CD14-positive monocyte (primary cell): ENCODE data around the gene ARHGAP40. TPM values are rescaled to one million over a fixed set of nuclear protein-coding genes. Genes with fewer than 3 reads are reported as not detected.
A peak's percentile ranks its signal among the peaks of the same experiment; 100 is the strongest.

Experiments used
- DNase-seq, 3 donors: peaks; one replicate each; pipeline ENCODE4 v3.0.0-alpha.2; 2011 to 2022
- H2AFZ ChIP-seq: 2 replicates; pipeline ENCODE4 v1.6.0; 2012; ENCODE audit warnings: mild to moderate bottlenecking, low read depth, low read length, inconsistent platforms; ENCODE audit not compliant: insufficient read depth, poor library complexity, severe bottlenecking
- H3K27ac ChIP-seq, 2 donors: 1 replicate in 1 of 2; 2 replicates in 1 of 2; pipeline ENCODE4 v1.5.1; 2012 to 2013; ENCODE audit warnings: low read length in 2 of 2, control low read depth in 1 of 2, inconsistent platforms in 1 of 2, low read depth in 1 of 2, mild to moderate bottlenecking in 1 of 2
- H3K27me3 ChIP-seq, 2 donors: one replicate each; pipeline versions ENCODE4 v1.6.0 to v1.6.1; 2011 to 2013; ENCODE audit warnings: low read length in 2 of 2; ENCODE audit not compliant: control insufficient read depth in 2 of 2, insufficient read depth in 2 of 2
- H3K36me3 ChIP-seq, 2 donors: replicated peaks in 1 of 2; 1 replicate in 1 of 2; 2 replicates in 1 of 2; pipeline versions ENCODE4 v1.5.1 to v1.6.1; 2012 to 2013; ENCODE audit warnings: low read length in 2 of 2, control low read depth in 1 of 2, inconsistent platforms in 1 of 2, mild to moderate bottlenecking in 1 of 2; ENCODE audit not compliant: insufficient read depth in 2 of 2, control insufficient read depth in 1 of 2
- H3K4me1 ChIP-seq, 2 donors: 1 replicate in 1 of 2; 2 replicates in 1 of 2; pipeline versions ENCODE4 v1.5.1 to v1.6.1; 2012 to 2013; ENCODE audit warnings: low read length in 2 of 2, control low read depth in 1 of 2, inconsistent platforms in 1 of 2, mild to moderate bottlenecking in 1 of 2, moderate library complexity in 1 of 2; ENCODE audit not compliant: insufficient read depth in 2 of 2, control insufficient read depth in 1 of 2
- H3K4me2 ChIP-seq: replicated peaks from 2 replicates; pipeline ENCODE3; 2012; ENCODE audit warnings: low read length, moderate library complexity, mild to moderate bottlenecking; ENCODE audit not compliant: poor library complexity, severe bottlenecking; ENCODE audit errors: extremely low read depth
- H3K4me3 ChIP-seq, 3 experiments: fragments of 200-600 bp in 1 of 3; sonication (generic) in 1 of 3; replicated peaks in 1 of 3; 1 replicate in 2 of 3; 2 replicates in 1 of 3; pipeline ENCODE4 v1.5.1; 2011 to 2013; ENCODE audit warnings: low read length in 3 of 3, mild to moderate bottlenecking in 3 of 3, control low read depth in 2 of 3, low read depth in 2 of 3, inconsistent platforms in 1 of 3, moderate library complexity in 1 of 3
- H3K79me2 ChIP-seq: 2 replicates; pipeline ENCODE4 v1.6.0; 2012; ENCODE audit warnings: mild to moderate bottlenecking, control low read depth, inconsistent platforms, low read length, moderate library complexity; ENCODE audit not compliant: insufficient read depth
- H3K9ac ChIP-seq: 2 replicates; pipeline ENCODE4 v1.6.0; 2017; ENCODE audit warnings: low read length, mild to moderate bottlenecking; ENCODE audit not compliant: insufficient read depth, poor library complexity, severe bottlenecking
- H3K9me3 ChIP-seq, 2 donors: replicated peaks in 1 of 2; 1 replicate in 1 of 2; 2 replicates in 1 of 2; pipeline versions ENCODE4 v1.5.1 to v1.6.1; 2012 to 2013; ENCODE audit warnings: low read length in 2 of 2, control low read depth in 1 of 2; ENCODE audit not compliant: control insufficient read depth in 1 of 2, insufficient read depth in 1 of 2
- H4K20me1 ChIP-seq: 2 replicates; pipeline ENCODE4 v1.6.0; 2012; ENCODE audit warnings: mild to moderate bottlenecking, low read length, control low read depth, moderate library complexity; ENCODE audit not compliant: insufficient read depth
- H3K27ac Mint-ChIP-seq, 7 donors: one replicate each; pipeline ENCODE4 v1.8.0; 2020; ENCODE audit warnings: mild to moderate bottlenecking in 7 of 7, mixed read lengths in 7 of 7, moderate library complexity in 6 of 7, inconsistent platforms in 2 of 7
- H3K27me3 Mint-ChIP-seq, 3 donors: one replicate each; pipeline ENCODE4 v1.8.0; 2021 to 2022; ENCODE audit warnings: low read depth in 3 of 3, mild to moderate bottlenecking in 3 of 3, mixed read lengths in 3 of 3, moderate library complexity in 3 of 3, inconsistent platforms in 1 of 3
- H3K36me3 Mint-ChIP-seq, 2 donors: one replicate each; pipeline ENCODE4 v1.8.0; 2020; ENCODE audit warnings: mixed read lengths in 2 of 2, inconsistent platforms in 1 of 2, mild to moderate bottlenecking in 1 of 2
- H3K4me1 Mint-ChIP-seq: one replicate; pipeline ENCODE4 v1.8.0; 2020; ENCODE audit warnings: mild to moderate bottlenecking, mixed read lengths
- H3K4me3 Mint-ChIP-seq, 2 donors: one replicate each; pipeline ENCODE4 v1.8.0; 2020; ENCODE audit warnings: mild to moderate bottlenecking in 2 of 2, mixed read lengths in 2 of 2, moderate library complexity in 1 of 2
- H3K9me3 Mint-ChIP-seq, 7 donors: one replicate each; pipeline ENCODE4 v1.8.0; 2020 to 2022; ENCODE audit warnings: mixed read lengths in 7 of 7, mild to moderate bottlenecking in 6 of 7, moderate library complexity in 6 of 7, inconsistent platforms in 2 of 7
- CTCF ChIP-seq: fragments of 200-600 bp; IDR thresholded peaks from one replicate; pipeline ENCODE4 v1.8.0; 2022; ENCODE audit warnings: antibody characterized with exemption, mild to moderate bottlenecking
- WGBS: methylation state at CpG from one replicate; pipeline ENCODE4 v1.1.5; 2013; ENCODE audit warnings: missing lambda C conversion rate; ENCODE audit not compliant: insufficient coverage; 5-methylcytosine and 5-hydroxymethylcytosine counted together
- intact Hi-C, 2 donors: fragments of 100-400 bp; cut with micrococcal nuclease; formaldehyde crosslinking; loops; one replicate each; pipeline versions ENCODE4 v1.15.0 to v1.15.1; 2023
- polyA plus RNA-seq, 3 donors: library from polyadenylated mRNA; depleted of rRNA in 1 of 3; unstranded in 2 of 3; stranded (reverse) in 1 of 3; fragments of 300-500 nt in 2 of 3; fragments of >200 nt in 1 of 3; fragmentation: Illumina TruSeq in 2 of 3; gene quantifications; 1 replicate in 2 of 3; 2 replicates in 1 of 3; pipeline ENCODE4 v1.2.3, GENCODE V29; 2012 to 2021

ARHGAP40 gene
- polyA plus RNA-seq, 3 donors: not detected

- H3K9me3 ChIP-seq: no peaks in the 10 kb centered on the region
These were observed 55.8 kb downstream of the ARHGAP40 start for GRCh38 chr20:38657390-38657789.

DNA sequence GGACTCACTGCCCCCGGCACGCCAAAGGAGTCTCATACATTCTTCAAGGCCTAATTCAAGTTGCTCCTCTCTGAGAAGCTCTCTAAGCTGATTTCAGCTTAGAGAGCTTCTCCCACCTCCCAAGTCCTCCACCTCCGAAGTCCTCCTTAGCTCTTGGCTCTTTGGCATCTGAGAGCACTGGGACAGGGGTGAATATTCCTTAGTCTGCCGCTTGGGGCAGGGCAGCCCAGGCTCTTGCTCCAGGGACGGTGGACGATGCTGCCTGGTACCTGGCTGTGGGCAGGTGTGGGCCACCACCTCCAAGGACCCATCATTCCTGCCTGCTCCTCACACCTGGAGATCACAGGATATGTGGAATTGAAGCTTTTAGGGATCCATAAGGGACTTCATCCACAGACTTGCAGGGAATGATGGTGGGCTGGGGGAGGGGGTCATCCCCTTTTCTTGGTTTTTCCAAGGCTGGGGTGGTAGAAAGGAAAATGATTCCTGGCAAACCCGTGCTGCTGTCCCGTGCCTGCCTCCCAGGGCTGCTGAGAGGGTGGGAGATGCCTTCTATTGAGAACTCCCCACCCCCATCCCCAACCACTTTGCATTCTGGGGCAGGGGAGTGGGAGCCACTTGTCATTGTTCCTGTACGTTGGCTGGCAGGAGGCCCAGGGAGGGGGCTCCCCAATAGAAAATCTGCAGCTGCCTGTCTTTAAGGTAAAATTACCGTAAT, 57.4 kb downstream of the ARHGAP40 start:
- no peak overlapping the region for H3K4me3 Mint-ChIP-seq
- 13% methylated on average over 4 of the region's 10 CpGs for WGBS
- Histone ChIP-seq H3K27me3 (no peaks in the 10 kb centered on the region), H3K27ac (no peak overlapping the region), H3K4me2 (no peak overlapping the region), H4K20me1 (no peaks in the 10 kb centered on the region), H3K9me3 (no peaks in the 10 kb centered on the region), H3K4me1 (no peaks in the 10 kb centered on the region), H3K9ac (no peak overlapping the region), H2AFZ (no peak overlapping the region), H3K79me2 (no peaks in the 10 kb centered on the region), H3K36me3 (no peaks in the 10 kb centered on the region), H3K4me3 (no peak overlapping the region)
- H3K27me3 Mint-ChIP-seq: peaks cover 6 to 28% (median 22%) of the 10 kb centered on the region in 3 donors
- peaks cover 0 to 3% (median 0%) of the 10 kb centered on the region in 7 donors for H3K9me3 Mint-ChIP-seq
- no peak overlapping the region for H3K27ac Mint-ChIP-seq
- intact Hi-C loops: no loop called here
- no peak for DNase-seq
- H3K4me1 Mint-ChIP-seq: no peaks in the 10 kb centered on the region
- peak; percentile 71 for TF ChIP-seq CTCF
- H3K36me3 Mint-ChIP-seq: no peaks in the 10 kb centered on the region

More at GRCh38 chr20:38657390-38657789, 55.8 kb downstream of the ARHGAP40 start:
- no peaks in the 10 kb centered on the region for H3K36me3 Mint-ChIP-seq
- no peak for TF ChIP-seq CTCF
- no peaks in the 10 kb centered on the region for H3K27me3 ChIP-seq
- no peak overlapping the region for H2AFZ ChIP-seq
- intact Hi-C loops: no loop called here
- DNase-seq: no peak
- no peak overlapping the region for H3K4me3 Mint-ChIP-seq
- no peak overlapping the region for H3K4me3 ChIP-seq
- peaks cover 2 to 23% (median 17%) of the 10 kb centered on the region in 3 donors for H3K27me3 Mint-ChIP-seq
- no peak overlapping the region for H3K4me2 ChIP-seq
- H3K9me3 Mint-ChIP-seq: peaks cover 0 to 3% (median 0%) of the 10 kb centered on the region in 7 donors
- H3K27ac ChIP-seq: no peak overlapping the region
- no peaks in the 10 kb centered on the region for H3K36me3 ChIP-seq
- no CpG with 5 or more reads among the region's 5 CpGs for WGBS
- H4K20me1 ChIP-seq: no peaks in the 10 kb centered on the region
- H3K27ac Mint-ChIP-seq: no peak overlapping the region
- H3K4me1 ChIP-seq: no peaks in the 10 kb centered on the region
- H3K9ac ChIP-seq: no peak overlapping the region
- no peaks in the 10 kb centered on the region for H3K4me1 Mint-ChIP-seq
- no peaks in the 10 kb centered on the region for H3K79me2 ChIP-seq
